ENCODE measurements around the gene C1orf50.
A peak's percentile ranks its signal among the peaks of the same experiment; 100 is the strongest.

C1orf50 gene

DNA sequence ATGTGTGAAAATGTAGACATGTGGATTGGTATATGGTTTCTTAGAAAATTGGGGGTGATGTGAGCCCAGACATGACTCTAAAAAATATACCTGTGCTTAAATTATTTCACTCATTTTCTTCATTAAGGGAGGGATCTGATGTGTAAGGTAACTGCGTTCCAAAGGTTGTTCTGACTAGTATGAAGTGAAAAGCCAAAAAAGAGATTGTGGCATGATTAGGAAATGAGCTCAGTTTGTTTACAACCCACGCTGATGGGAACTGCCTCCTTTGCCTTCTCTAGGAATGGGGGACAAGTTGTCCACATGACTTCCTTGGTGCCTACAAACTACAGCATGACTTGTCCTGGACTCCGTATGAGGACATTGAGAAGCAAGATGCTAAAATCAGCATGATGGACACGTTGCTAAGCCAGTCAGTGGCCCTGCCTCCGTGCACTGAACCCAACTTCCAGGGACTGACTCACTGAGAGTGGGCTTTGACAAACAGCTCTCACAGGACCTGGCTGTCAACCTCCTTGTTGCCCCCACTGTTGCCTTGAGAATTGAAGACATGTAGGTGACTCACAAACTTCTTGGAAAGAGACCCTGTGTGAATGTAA, 8.0 kb downstream of the C1orf50 start:
- TF ChIP-seq, protein P1, sequence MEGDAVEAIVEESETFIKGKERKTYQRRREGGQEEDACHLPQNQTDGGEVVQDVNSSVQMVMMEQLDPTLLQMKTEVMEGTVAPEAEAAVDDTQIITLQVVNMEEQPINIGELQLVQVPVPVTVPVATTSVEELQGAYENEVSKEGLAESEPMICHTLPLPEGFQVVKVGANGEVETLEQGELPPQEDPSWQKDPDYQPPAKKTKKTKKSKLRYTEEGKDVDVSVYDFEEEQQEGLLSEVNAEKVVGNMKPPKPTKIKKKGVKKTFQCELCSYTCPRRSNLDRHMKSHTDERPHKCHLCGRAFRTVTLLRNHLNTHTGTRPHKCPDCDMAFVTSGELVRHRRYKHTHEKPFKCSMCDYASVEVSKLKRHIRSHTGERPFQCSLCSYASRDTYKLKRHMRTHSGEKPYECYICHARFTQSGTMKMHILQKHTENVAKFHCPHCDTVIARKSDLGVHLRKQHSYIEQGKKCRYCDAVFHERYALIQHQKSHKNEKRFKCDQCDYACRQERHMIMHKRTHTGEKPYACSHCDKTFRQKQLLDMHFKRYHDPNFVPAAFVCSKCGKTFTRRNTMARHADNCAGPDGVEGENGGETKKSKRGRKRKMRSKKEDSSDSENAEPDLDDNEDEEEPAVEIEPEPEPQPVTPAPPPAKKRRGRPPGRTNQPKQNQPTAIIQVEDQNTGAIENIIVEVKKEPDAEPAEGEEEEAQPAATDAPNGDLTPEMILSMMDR (IDR thresholded peaks at IDR 0.05; ENCODE audit: extremely low read depth, insufficient read depth, missing control alignments): no peak
- no peak for DNase-seq (ENCODE audit: low spot score)
- in situ Hi-C loops (cut with MboI; ENCODE audit: low pct_unique_long_range_greater_than_20kb, low sequenced_read_pairs, unreplicated experiment): loop anchor here (25.0 kb wide), 1 partner anchor 287 kb away; no protein-coding TSS in a partner anchor

DNA sequence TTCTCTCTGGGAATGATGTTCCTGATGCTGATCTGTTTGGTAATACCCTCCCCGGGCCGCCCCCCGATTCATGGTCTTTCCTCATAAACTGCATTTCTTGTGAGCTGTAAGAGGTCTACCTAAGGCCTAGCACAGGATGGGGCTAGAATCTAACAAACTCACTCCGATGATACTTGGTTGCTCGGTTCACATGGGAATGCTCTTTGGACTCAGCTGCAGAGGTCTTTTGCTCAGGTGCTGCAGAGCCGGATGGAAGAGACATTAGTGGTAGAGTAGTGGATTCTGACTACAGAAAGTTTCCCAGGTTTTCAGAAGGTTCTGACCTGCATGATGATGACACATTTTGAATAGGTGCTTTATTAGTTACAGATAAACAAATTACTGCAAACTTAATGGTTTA, 9.5 kb downstream of the C1orf50 start:
- in situ Hi-C loops (cut with MboI; ENCODE audit: low pct_unique_long_range_greater_than_20kb, low sequenced_read_pairs, unreplicated experiment): no loop called here
- TF ChIP-seq, protein P1 (IDR thresholded peaks at IDR 0.05; ENCODE audit: extremely low read depth, insufficient read depth, missing control alignments): no peak

DNA sequence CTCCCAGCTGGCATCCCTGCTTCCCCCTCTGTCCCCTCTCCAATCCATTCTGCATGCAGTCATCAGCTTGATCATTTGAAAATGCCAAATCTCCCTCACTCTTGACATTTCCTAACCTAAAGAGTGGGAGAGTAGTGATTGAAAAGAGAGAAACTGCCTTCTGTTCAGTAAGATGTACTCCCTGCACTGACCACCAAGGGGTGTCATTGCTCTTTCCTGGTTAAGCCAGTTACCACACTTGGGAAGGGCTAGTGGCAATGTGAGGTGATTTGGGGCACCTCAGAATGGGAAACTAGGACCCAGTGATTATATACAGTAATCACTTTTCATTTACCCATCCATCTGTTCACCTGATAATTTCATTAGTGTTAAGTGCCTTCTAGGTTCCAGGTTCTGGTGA, 10.8 kb downstream of the C1orf50 start:
- DNase-seq (ENCODE audit: low spot score): peak; percentile 54
- in situ Hi-C loops (cut with MboI; ENCODE audit: low pct_unique_long_range_greater_than_20kb, low sequenced_read_pairs, unreplicated experiment): no loop called here
- TF ChIP-seq, protein P1 (IDR thresholded peaks at IDR 0.05; ENCODE audit: extremely low read depth, insufficient read depth, missing control alignments): peak; percentile 75

More for the DNA sequence above, 9.5 kb downstream of the C1orf50 start:
- no peak for DNase-seq (ENCODE audit: low spot score)

DNA sequence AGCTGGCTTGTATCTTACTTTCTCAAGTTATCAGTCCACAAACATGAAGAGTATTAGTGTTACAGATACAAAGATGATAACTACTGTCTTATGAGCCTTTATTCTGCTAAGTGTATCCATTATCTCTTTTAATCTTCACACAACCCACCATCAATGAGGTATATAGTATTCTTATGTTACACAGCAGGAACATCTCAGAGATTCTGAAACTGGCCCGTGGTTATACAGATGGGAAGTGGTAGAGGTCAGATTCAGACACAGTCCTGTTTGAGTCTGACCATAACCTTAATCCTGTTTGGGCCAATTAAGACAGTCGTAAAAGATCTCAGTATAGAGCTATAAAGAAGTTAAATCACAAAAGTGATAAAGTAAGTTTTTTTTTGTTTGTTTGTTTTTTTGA, 12.7 kb downstream of the C1orf50 start:
- in situ Hi-C loops (cut with MboI; ENCODE audit: low pct_unique_long_range_greater_than_20kb, low sequenced_read_pairs, unreplicated experiment): no loop called here
- DNase-seq (ENCODE audit: low spot score): peak; percentile 48
- TF ChIP-seq, protein P1 (IDR thresholded peaks at IDR 0.05; ENCODE audit: extremely low read depth, insufficient read depth, missing control alignments): no peak

DNA sequence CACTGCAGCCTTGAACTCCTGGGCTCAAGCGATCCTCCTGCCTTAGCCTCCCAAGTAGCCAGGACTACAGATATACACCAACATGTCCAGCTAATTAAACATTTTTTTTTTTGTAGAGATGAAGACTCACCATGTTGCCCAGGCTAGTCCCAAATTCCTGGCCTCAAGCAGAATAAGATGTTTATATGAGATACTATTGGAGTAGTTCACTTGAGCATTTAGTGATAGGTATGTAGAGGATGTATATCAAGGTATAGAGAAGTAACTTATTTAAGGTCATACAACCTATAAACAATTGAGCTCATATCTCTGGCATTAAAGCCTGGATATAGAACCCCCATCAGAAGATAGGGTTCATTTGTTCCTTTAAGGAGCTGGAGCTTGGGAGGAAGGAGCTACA, 13.1 kb downstream of the C1orf50 start:
- in situ Hi-C loops (cut with MboI; ENCODE audit: low pct_unique_long_range_greater_than_20kb, low sequenced_read_pairs, unreplicated experiment): no loop called here
- TF ChIP-seq, protein P1 (IDR thresholded peaks at IDR 0.05; ENCODE audit: extremely low read depth, insufficient read depth, missing control alignments): no peak
- no peak for DNase-seq (ENCODE audit: low spot score)

DNA sequence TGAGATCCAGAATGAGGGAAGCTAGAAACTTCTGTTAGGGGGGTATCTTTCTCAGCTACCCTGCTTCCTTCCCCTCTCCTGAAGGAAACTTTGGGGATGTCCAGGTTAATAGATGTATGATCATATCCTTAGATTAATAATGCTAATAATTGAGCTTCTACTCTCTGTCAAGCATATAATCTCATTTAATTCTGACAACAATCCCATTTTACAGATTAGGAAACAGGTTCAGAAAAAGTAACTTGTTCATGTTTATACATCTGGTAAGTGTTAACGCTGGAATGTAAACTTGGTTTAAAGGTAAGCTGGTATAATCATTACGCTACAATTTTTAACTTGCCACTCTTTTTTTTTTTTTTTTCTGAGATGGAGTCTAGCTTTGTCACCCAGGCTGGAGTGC, 16.0 kb downstream of the C1orf50 start:
- in situ Hi-C loops (cut with MboI; ENCODE audit: low pct_unique_long_range_greater_than_20kb, low sequenced_read_pairs, unreplicated experiment): no loop called here
- TF ChIP-seq, protein P1 (IDR thresholded peaks at IDR 0.05; ENCODE audit: extremely low read depth, insufficient read depth, missing control alignments): no peak
- no peak for DNase-seq (ENCODE audit: low spot score)

All from GM13977 (cell line).